Measurements from ENCODE around the gene LRRC42.

DNA sequence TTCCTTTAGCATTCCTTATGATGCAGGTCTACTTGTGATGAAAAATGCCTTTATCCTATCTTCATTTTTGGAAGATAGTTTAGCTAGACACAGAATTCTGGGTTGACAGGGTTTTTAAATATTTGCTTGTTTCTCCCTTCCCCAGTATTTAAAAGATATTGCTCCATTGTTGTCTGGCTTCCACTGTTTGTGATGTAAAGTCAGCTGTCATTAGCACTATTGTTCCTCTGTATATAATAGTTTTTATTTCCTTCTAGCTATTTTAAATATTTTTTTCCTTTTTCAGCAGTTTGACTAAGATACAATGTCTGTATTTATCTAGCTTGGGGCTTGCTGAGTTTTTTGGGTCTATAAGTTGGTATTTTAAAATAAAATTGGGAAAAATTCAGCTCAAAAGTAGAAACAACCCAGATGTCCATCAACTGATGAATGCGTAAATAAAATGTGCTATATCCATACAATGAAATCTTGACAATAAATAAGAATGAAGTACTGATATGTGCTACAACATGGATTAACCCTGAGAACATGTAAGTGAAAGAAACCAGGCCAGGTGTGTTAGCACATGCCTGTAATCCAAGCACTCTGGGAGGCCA lies 11.9 kb upstream of the LRRC42 start:
- TF ChIP-seq POLR2A (IDR thresholded peaks at IDR 0.05): no peak
- TF ChIP-seq, protein P1, sequence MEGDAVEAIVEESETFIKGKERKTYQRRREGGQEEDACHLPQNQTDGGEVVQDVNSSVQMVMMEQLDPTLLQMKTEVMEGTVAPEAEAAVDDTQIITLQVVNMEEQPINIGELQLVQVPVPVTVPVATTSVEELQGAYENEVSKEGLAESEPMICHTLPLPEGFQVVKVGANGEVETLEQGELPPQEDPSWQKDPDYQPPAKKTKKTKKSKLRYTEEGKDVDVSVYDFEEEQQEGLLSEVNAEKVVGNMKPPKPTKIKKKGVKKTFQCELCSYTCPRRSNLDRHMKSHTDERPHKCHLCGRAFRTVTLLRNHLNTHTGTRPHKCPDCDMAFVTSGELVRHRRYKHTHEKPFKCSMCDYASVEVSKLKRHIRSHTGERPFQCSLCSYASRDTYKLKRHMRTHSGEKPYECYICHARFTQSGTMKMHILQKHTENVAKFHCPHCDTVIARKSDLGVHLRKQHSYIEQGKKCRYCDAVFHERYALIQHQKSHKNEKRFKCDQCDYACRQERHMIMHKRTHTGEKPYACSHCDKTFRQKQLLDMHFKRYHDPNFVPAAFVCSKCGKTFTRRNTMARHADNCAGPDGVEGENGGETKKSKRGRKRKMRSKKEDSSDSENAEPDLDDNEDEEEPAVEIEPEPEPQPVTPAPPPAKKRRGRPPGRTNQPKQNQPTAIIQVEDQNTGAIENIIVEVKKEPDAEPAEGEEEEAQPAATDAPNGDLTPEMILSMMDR (IDR thresholded peaks at IDR 0.05): no peak

Data from esophagus squamous epithelium (tissue), 4 donors.